Gastroesophageal sphincter (tissue), 3 donors: ENCODE measurements around the gene CTNND2.

Experiments
- CTCF ChIP-seq, 4 experiments: fragments of 200-600 bp in 2 of 4; fragments of 450-650 bp in 2 of 4; sonication (generic) in 1 of 4; IDR thresholded peaks; one replicate each; pipeline ENCODE4 v1.5.1; 2017 to 2019; ENCODE audit warnings: antibody characterized with exemption in 4 of 4, mild to moderate bottlenecking in 2 of 4, moderate library complexity in 2 of 4
- POLR2AphosphoS5 ChIP-seq: sonication (generic); formaldehyde crosslinking; IDR thresholded peaks from one replicate; pipeline ENCODE4 v1.6.1; 2017; ENCODE audit warnings: antibody characterized with exemption

DNA sequence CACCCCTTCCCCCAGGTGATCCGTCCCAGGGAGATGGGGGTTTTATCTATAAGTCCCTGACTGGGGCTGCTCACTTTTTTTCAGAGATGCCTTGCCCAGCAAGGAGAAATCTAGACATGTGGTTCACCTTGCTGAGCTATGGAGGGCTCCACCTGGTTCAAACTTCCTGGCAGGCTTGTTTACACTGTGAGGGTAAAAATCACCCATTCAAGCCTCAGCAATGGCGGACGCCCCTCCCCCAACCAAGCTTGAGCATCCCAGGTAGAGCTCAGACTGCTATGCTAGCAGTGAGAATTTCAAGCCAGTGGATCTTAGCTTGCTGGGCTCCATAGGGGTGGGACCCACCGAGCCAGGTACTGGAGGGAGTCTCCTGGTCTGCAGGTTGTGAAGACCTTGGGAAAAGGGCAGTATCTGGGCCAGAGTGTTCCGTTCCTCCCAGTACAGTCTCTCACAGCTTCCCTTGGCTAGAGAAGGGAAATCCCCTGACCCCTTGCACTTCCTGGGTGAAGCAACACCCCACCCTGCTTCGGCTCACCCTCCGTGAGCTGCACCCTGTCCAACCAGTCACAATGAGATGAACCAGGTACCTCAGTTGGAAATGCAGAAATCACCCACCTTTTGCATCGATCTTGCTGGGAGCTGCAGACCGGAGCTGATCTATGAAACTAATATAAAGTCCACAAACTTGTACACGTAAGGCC lies 231.7 kb downstream of the CTNND2 start:
- TF ChIP-seq CTCF (IDR thresholded peaks at IDR 0.05) (no peak), POLR2AphosphoS5 (no peak)
